Osteoblast (primary cell): ENCODE results near the gene ME2. TPM values are rescaled to one million over a fixed set of nuclear protein-coding genes. Genes with fewer than 3 reads are reported as not detected.

Source experiments
- DNase-seq: peaks from one replicate; pipeline ENCODE4 v3.0.0; 2011; ENCODE audit warnings: low spot score, mixed read lengths; ENCODE audit not compliant: insufficient read length; ENCODE audit errors: missing footprints
- H2AFZ ChIP-seq: 2 replicates; pipeline ENCODE4 v1.6.0; 2011; ENCODE audit warnings: mild to moderate bottlenecking, low read length
- H3K27ac ChIP-seq: 2 replicates; pipeline ENCODE4 v1.5.1; 2011; ENCODE audit warnings: mild to moderate bottlenecking, low read depth, low read length, moderate library complexity
- H3K27me3 ChIP-seq: 2 replicates; pipeline ENCODE4 v1.6.0; 2012; ENCODE audit warnings: mild to moderate bottlenecking, control low read depth, inconsistent platforms, low read length, moderate library complexity; ENCODE audit not compliant: insufficient read depth
- H3K36me3 ChIP-seq: 2 replicates; pipeline ENCODE4 v1.5.1; 2011; ENCODE audit warnings: mild to moderate bottlenecking, low read length, control low read depth, moderate library complexity; ENCODE audit not compliant: insufficient read depth
- H3K4me1 ChIP-seq: 2 replicates; pipeline ENCODE4 v1.5.1; 2011; ENCODE audit warnings: mild to moderate bottlenecking, low read length, control low read depth, moderate library complexity; ENCODE audit not compliant: insufficient read depth
- H3K4me2 ChIP-seq: 2 replicates; pipeline ENCODE4 v1.6.0; 2011; ENCODE audit warnings: mild to moderate bottlenecking, low read length; ENCODE audit not compliant: insufficient read depth
- H3K4me3 ChIP-seq: fragments of 200-600 bp; sonication (generic); 3 replicates; pipeline ENCODE4 v1.5.1; 2012; ENCODE audit warnings: mild to moderate bottlenecking, low read length, inconsistent platforms; ENCODE audit not compliant: insufficient read depth
- H3K79me2 ChIP-seq: 2 replicates; pipeline ENCODE4 v1.6.0; 2012; ENCODE audit warnings: mild to moderate bottlenecking, low read length, control low read depth, inconsistent platforms; ENCODE audit not compliant: insufficient read depth
- H3K9me3 ChIP-seq: 2 replicates; pipeline ENCODE4 v1.5.1; 2011; ENCODE audit warnings: low read depth, low read length, control low read depth
- H4K20me1 ChIP-seq: 2 replicates; pipeline ENCODE4 v1.6.0; 2012; ENCODE audit warnings: mild to moderate bottlenecking, low read length, control low read depth; ENCODE audit not compliant: insufficient read depth
- total RNA-seq: library from RNA; depleted of rRNA; stranded (reverse); fragments of >200 nt; gene quantifications from 2 replicates; pipeline ENCODE4 v1.2.3, GENCODE V29; 2012
- TF ChIP-seq, protein P1 (sequence below): IDR thresholded peaks from 2 replicates; pipeline ENCODE4 v1.5.1; 2011; ENCODE audit warnings: mild to moderate bottlenecking, low read depth, low read length, moderate library complexity; ENCODE audit errors: extremely low read depth

Gene ME2
- total RNA-seq, 1 donor = 38.0 TPM

DNA sequence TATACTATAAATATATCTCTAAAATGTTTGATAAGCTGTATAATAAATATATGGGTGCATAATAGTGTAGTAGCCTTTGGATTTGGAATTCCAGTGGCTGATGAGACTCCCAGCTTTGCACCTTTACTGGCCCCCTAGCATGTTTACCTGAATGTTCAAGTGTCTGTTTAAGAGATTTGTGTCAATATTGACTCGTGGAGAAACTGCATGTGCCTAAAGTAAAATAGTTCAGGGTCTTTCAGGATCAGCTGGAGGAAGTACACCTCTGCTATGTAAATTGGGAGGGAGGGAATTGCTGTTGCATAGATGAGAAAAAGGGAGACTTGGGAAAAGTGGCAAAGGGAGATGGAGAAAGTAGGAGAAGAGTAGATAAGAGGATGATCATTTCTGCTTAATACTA, 23.9 kb downstream of the ME2 start:
- TF ChIP-seq, protein P1, sequence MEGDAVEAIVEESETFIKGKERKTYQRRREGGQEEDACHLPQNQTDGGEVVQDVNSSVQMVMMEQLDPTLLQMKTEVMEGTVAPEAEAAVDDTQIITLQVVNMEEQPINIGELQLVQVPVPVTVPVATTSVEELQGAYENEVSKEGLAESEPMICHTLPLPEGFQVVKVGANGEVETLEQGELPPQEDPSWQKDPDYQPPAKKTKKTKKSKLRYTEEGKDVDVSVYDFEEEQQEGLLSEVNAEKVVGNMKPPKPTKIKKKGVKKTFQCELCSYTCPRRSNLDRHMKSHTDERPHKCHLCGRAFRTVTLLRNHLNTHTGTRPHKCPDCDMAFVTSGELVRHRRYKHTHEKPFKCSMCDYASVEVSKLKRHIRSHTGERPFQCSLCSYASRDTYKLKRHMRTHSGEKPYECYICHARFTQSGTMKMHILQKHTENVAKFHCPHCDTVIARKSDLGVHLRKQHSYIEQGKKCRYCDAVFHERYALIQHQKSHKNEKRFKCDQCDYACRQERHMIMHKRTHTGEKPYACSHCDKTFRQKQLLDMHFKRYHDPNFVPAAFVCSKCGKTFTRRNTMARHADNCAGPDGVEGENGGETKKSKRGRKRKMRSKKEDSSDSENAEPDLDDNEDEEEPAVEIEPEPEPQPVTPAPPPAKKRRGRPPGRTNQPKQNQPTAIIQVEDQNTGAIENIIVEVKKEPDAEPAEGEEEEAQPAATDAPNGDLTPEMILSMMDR = no peak
- Histone ChIP-seq H2AFZ (no peak overlapping the region), H3K4me1 (no peaks in the 10 kb centered on the region)

DNA sequence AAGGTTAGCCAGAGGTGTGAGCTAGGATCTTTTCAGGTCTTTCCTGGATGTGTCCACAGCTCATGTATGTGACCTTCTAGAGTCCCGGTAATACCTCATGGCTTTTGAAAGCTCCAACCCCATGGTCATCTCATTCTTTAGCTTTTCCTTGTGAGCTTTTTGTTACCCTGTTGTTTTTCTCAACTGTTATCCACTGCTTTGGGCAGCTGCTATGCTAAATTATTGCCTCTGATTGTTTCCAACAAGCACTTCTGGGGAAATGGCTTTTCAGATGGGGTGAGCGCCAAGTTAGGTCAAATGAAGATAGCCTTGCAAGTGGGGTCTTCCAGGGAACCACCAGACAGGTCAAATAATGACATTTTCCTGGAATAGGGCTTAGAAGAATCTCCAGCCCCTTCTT, 27.9 kb downstream of the ME2 start:
- Histone ChIP-seq H3K4me3 (no peak overlapping the region), H3K27me3 (no peaks in the 10 kb centered on the region), H3K9me3 (no peaks in the 10 kb centered on the region), H3K4me2 (no peak overlapping the region), H3K79me2 (no peaks in the 10 kb centered on the region), H3K4me1 (no peaks in the 10 kb centered on the region), H3K36me3 (peaks cover 3% of the 10 kb centered on the region), H4K20me1 (no peaks in the 10 kb centered on the region), H3K27ac (no peak overlapping the region), H2AFZ (no peak overlapping the region)
- TF ChIP-seq, protein P1 = no peak
- DNase-seq = no peak

More for the DNA sequence above, 23.9 kb downstream of the ME2 start:
- Histone ChIP-seq H4K20me1 (no peaks in the 10 kb centered on the region), H3K4me3 (no peak overlapping the region), H3K9me3 (no peaks in the 10 kb centered on the region), H3K36me3 (peaks cover 3% of the 10 kb centered on the region), H3K4me2 (no peak overlapping the region), H3K79me2 (no peaks in the 10 kb centered on the region), H3K27ac (no peak overlapping the region), H3K27me3 (no peaks in the 10 kb centered on the region)
- no peak for DNase-seq

DNA sequence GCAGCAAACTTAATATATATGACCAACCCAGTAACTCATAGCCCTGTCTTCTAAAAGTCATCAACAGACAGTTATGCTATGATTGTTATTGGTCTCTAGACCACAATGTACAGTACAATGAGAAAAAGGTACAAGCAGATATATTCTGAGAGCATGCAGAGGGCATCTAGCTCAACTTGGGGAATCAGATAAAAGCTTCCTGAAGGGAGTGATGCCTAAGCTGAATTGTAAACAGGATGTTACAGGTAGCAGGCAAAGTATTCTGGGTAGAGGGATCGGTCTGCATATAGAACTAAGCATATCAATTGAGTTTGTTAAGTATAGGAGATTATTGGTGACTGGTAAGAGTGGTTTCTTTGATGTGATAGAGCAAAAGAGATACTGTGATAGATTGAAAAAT, 30.3 kb downstream of the ME2 start:
- TF ChIP-seq, protein P1 = no peak
- H3K36me3 ChIP-seq = peaks cover 3% of the 10 kb centered on the region
- H3K9me3 ChIP-seq = no peaks in the 10 kb centered on the region
- no peaks in the 10 kb centered on the region for H3K79me2 ChIP-seq
- no peak overlapping the region for H2AFZ ChIP-seq
- H4K20me1 ChIP-seq = no peaks in the 10 kb centered on the region
- no peak for DNase-seq
- H3K4me3 ChIP-seq = no peak overlapping the region
- no peaks in the 10 kb centered on the region for H3K27me3 ChIP-seq
- no peak overlapping the region for H3K4me2 ChIP-seq
- H3K27ac ChIP-seq = no peak overlapping the region
- H3K4me1 ChIP-seq = no peaks in the 10 kb centered on the region

DNA sequence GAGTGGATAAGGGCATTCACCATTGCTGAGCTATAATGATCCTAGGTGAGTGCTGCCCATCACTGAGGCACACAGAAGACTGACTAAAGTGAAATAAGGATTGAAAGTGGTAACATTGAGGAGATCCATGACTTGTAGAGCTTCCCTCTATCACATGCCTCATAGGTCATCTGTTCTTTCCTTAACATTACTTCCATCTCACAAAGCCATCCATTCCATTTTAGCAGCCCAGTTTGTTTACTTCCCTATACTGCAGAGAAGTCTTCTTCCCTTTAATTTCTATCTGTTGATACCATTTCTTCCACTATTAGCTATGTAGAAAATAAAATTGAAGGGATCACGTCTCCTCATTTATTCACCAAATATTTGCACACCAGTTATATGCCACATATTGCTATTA, 32.1 kb downstream of the ME2 start:
- Histone ChIP-seq H2AFZ (no peak overlapping the region), H3K4me1 (peaks cover 4% of the 10 kb centered on the region), H3K9me3 (no peaks in the 10 kb centered on the region), H3K27ac (no peak overlapping the region), H4K20me1 (no peaks in the 10 kb centered on the region), H3K27me3 (no peaks in the 10 kb centered on the region), H3K4me3 (no peak overlapping the region), H3K79me2 (no peaks in the 10 kb centered on the region), H3K4me2 (no peak overlapping the region), H3K36me3 (no peaks in the 10 kb centered on the region)
- TF ChIP-seq, protein P1 = no peak
- no peak for DNase-seq
